Erythroblast (primary cell): Measurements from ENCODE around the gene SACS.

Experiments
- GATA1 ChIP-seq: IDR thresholded peaks from 2 replicates; pipeline ENCODE4 v1.6.1; 2011; ENCODE audit warnings: low read depth, mild to moderate bottlenecking, control low read depth, low read length, moderate library complexity
- POLR2A ChIP-seq: IDR thresholded peaks from 2 replicates; pipeline ENCODE4 v1.6.1; 2011; ENCODE audit warnings: mild to moderate bottlenecking, low read length

GRCh38 chr13:23472189-23472588 is 38.7 kb upstream of the SACS start:
- TF ChIP-seq POLR2A (no peak), GATA1 (no peak)
